ENCODE results near the gene SLC12A6.
"Not testable (repeated sequence)": the region's sequence is repeated elsewhere in the genome, so short reads cannot be mapped to it uniquely, and the experiment has no call there.

SLC12A6 gene

GRCh38 chr15:34337557-34338306 lies at the start of gene SLC12A6:
Gene SLC12A6 (minus strand): TSS chr15:34337781. CDS start chr15:34336680, 1,101 bp downstream.
- H3K27ac ChIP-seq = peak within 1 kb of the TSS; percentile 66
- DNase-seq (ENCODE audit: low read depth, low spot score) = peak; percentile 61

GRCh38 chr15:34381829-34382521 lies 44.4 kb upstream of the SLC12A6 start:
- DNase-seq (ENCODE audit: low read depth, low spot score); H3K27ac ChIP-seq: not testable (repeated sequence)

DNA sequence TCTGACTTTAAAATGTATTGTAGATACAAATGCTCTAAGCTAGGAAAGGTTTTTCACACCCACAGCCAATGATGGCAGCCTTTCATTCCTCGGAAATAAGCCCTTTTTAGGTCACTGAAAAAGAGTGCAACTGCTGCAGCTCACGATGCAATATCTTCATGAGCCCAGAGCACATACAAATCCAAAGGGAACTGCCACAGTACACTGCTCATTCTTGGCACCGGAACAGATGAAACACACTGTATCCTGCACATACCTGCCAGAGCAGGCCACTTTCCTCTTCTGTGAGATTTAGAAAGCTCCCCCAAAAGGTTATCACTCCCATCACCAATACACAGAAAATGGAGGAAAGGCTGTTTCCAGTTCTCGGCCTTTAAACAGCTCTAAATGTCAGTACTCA lies 42.9 kb upstream of the SLC12A6 start:
- not testable (repeated sequence) for H3K27ac ChIP-seq; DNase-seq (ENCODE audit: low read depth, low spot score)

DNA sequence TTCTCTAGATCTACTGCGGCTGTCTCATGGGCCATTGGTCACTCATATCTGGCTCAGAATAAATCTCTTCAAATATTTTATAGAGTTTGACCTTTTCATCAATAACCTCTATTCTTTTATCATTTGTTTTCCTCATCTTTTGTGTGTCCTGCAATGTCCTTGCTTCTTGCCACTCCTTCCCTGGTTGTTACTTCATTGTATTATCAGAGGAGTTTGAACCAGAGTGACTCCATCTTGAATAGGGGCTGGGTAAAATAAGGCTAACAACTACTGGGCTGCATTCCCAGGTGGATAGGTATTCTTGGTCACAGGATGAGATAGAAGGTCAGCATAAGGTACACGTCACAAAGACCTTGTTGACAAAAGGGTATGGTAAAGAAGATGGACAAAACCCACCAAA lies 39.3 kb upstream of the SLC12A6 start:
- no peak overlapping the region for H3K27ac ChIP-seq
- DNase-seq (ENCODE audit: low read depth, low spot score) = no peak

DNA sequence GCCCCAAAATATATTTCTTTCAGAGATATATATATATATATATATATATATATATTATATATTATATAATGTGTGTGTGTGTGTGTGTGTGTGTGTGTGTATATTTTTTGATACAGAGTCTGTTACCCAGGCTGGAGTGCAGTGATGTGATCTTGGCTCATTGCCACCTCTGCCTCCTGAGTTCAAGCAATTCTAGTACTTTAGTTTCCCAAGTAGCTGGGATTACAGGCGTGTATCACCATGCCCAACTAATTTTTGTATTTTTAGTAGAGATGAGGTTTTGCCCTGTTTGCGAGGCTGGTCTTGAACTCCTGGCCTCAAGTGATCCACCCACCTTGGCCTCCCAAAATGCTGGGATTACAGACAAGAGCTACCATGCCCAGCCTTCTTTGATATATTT lies 38.0 kb upstream of the SLC12A6 start:
- not testable (repeated sequence) for H3K27ac ChIP-seq; DNase-seq (ENCODE audit: low read depth, low spot score)

DNA sequence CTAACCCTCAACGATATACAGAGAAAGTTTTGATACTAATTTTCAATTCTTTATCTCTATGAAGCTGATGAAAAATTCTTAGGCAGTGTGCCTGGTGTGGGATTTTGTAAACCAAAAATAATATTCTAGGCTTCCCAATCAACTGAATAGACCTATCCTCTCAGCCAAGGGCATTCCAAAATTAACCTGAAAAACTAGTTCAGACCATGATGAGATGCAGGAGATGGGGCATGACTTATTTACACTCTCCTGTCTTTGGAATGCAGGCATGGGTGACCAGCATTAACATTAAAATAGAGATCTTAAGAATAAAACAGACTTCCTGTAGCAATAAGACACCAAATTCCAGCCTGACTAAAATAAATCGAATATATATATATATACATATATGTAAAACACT lies 37.2 kb upstream of the SLC12A6 start:
- DNase-seq (ENCODE audit: low read depth, low spot score) = no peak
- no peak overlapping the region for H3K27ac ChIP-seq

DNA sequence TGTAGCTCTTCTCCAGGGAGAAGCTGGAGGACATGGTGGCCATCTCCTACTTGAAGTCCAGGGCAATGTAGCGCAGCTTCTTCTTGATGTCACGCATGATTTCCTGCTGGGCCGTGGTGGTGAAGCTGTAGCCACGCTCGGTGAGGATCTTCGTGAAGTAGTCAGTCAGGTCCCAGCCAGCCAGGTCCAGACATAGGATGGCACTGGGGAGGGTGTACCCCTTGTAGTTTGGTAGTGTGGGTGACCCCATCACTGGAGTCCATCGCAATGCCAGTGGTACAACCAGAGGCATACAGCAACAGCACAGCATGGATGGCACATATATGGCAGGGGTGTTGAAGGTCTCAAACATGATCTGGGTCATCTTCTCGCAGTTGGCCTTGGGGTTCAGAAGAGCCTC lies 36.4 kb upstream of the SLC12A6 start:
- H3K27ac ChIP-seq = no peak overlapping the region
- DNase-seq (ENCODE audit: low read depth, low spot score) = no peak

DNA sequence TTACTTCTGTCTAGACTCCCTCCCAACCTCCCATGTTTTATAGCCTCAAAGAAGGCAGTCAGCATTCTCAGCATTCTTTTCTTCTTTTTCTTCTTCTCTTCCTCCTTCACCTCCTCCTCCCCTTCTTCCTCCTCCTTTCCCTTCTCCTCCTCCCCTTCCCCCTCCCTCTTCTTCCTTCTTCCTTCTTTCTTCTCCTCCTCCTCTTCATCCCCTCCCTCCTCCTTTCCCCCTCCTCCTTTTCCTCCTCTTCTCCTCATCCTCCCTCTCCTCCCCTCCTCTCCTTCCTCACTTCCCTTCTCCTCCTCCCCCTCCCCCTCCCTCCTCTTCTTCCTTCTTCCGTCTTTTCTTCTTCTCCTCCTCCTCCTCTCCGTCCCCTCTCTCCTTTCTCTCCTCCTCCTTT lies 33.1 kb upstream of the SLC12A6 start:
- no peak for DNase-seq (ENCODE audit: low read depth, low spot score)
- no peak overlapping the region for H3K27ac ChIP-seq

DNA sequence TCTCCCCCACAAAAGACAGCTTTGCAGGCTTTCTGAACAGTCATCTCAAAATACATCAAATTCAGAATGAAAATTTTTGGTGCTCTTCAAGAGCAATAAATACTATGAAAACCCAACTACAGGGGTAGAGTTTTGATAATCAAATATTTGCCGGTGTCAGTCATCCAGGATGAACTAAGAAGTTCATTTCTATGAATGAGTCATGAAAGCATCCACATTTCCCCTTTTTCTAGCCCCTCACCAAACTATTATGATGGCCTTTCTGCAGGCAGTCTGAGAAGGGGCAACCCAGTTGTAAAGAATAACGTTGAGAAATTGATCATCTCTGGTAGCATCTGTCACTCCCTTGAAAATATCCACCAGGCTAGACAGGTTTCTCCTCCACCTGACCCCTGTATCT lies 32.5 kb upstream of the SLC12A6 start:
- DNase-seq (ENCODE audit: low read depth, low spot score) = no peak
- H3K27ac ChIP-seq = no peak overlapping the region

DNA sequence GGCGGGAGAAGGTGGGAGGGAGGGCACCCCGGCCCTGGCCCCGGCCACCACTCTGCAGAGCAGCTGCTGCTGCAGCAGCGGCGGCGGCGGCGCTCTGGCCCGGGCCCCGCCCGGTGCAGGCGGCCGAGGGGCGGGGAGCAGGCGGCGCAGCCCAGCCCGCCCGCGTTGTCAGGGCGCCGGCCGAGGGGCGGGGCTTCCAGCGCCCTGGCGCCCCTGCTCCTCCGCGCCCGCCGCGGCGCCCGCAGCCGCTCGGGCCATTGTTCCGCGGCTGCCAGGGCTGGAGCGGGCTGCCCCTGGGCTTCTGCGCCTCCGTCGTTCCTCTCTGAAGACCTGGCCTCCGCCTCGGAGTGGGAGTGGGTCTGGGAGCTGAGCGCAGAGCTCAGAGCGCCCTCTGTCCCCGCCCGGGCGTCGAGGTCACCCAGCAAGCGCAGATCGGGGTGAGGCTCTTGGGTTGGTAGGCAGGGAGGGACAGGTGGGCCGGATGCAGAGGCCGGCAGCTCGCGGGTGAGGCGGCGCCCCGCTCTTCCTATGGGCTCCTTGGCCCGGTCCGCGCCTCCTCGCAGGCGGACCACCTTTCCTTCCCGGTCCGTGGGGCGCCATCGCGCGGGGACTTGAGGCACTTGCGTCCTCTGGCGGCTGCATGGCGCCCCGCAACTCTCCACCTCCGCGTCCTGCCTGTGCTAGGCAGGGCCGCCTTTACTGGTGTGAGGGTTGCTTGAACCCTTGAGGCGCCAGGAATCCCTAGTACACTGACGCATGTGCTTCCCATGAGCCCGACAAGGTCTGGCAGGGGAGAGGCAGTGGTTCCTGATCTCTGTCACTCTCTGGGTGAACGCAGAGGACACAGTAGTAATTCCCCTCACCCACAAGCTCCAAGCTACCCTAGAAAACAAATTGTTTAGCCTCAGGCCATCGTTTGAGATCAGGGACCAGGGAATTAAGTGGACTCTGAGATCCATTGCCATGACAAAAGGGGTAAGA lies 29.8 kb upstream of the SLC12A6 start, which contains the start of gene LPCAT4:
LPCAT4 (minus strand) TSS at position 96 of the 981 bp plus-strand sequence. CDS start 96 bp downstream, outside the sequence.
- peak within 1 kb of the TSS; percentile 95 for H3K27ac ChIP-seq
- peak; percentile 46 for DNase-seq (ENCODE audit: low read depth, low spot score)

DNA sequence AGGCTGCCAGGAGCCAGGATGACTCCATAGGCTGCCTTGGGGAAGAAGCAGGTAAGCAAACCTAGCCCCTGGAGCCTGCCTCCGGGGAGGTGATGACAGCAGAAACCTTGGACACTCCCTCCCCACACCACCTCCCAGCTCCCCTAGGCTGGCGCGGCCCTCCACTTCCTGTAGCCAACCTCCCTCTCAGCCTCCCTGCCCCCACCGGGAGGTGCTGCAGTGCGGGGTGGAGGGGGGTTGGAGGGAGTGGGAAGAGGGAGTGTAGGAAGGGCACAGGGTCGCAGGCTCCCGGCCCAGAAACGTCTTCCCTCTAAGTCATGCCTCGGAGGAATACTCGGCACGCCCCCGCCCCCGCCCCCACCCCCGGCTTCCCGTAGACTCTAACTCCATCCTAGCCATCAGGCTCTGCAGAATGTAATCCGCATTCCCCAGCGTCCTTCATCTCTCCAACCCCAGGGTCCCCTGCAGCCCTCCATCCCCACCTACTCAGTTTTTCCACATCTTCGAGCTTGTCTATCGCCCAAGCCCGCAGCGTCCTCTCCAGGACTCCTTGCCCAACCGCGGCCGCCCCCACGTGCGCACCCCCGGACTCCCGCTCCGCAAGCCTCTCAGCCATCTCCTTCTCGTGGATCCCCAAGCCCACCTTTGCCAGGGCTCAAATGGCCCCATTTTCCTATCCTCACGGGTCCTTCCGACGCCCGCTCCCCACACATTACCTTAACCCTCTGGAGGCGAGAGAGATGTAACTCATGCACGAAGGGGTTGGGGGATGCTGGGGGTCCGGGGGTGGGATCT lies 28.9 kb upstream of the SLC12A6 start:
- peak; percentile 39 for DNase-seq (ENCODE audit: low read depth, low spot score)
- H3K27ac ChIP-seq = peak overlapping the region; percentile 95

DNA sequence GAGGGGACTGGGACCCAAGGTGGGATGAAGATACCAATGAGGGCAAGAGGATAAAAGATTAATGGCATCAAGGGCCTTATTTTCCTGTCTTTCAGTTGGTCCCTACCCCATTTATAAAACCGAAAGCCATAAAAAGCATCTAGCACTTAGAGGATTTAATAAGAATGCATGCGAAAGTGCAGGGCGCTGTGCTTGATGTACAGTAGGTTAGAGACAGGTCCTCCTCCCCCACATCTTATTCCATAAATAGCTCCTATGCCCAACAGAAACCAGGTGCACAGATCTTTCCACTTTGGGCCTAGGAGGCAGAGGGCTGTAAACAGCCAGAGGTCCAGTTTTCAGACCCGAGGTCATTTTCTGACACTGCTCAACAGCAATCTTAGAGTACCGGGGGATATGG lies 28.3 kb upstream of the SLC12A6 start:
- no peak for DNase-seq (ENCODE audit: low read depth, low spot score)

GRCh38 chr15:34365091-34365825 lies 27.7 kb upstream of the SLC12A6 start:
- DNase-seq (ENCODE audit: low read depth, low spot score) = no peak
- peak overlapping the region; percentile 95 for H3K27ac ChIP-seq

More for the DNA sequence above, 28.3 kb upstream of the SLC12A6 start:
- H3K27ac ChIP-seq = peak overlapping the region; percentile 95

GRCh38 chr15:34364041-34364440 lies 26.5 kb upstream of the SLC12A6 start:
- DNase-seq (ENCODE audit: low read depth, low spot score) = no peak

GRCh38 chr15:34362047-34362773 lies 24.6 kb upstream of the SLC12A6 start:
- peak overlapping the region; percentile 50 for H3K27ac ChIP-seq
- DNase-seq (ENCODE audit: low read depth, low spot score) = no peak

More at GRCh38 chr15:34364041-34364440, 26.5 kb upstream of the SLC12A6 start:
- H3K27ac ChIP-seq = no peak overlapping the region

GRCh38 chr15:34361278-34361677 lies 23.7 kb upstream of the SLC12A6 start:
- H3K27ac ChIP-seq = peak overlapping the region; percentile 50
- DNase-seq (ENCODE audit: low read depth, low spot score) = no peak

DNA sequence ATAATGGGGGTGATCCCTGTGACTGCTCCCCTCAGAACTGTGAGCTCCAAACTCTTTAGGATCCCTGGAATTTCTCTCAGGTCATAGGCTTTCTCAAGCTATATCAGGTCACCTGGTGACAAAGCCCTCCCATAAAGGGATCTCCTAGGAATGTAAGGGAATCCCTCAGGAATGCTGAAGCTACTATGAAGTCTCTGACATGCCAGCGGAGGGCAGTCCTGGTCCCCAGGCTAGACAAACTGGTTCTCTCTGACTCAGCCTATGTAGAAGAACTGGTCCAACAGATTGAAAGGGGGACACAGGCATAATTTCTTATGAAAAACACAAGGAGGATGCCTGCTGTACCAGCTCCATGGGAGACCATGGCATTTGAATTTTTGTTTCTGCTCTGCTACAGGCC lies 22.7 kb upstream of the SLC12A6 start:
- no peak for DNase-seq (ENCODE audit: low read depth, low spot score)
- H3K27ac ChIP-seq = peak overlapping the region; percentile 50

- no peak for DNase-seq (ENCODE audit: low read depth, low spot score)
- H3K27ac ChIP-seq = peak overlapping the region; percentile 50
Observed at GRCh38 chr15:34359416-34359815, 21.8 kb upstream of the SLC12A6 start.

Data from epithelial cell of prostate (primary cell).